ENCODE data around the gene THSD4. TPM values are rescaled to one million over a fixed set of nuclear protein-coding genes. Genes with fewer than 3 reads are reported as not detected.

THSD4 gene
- total and polyA plus RNA-seq, 2 donors (not counting 1 experiment from before 2014, with no cell fraction given) = 43.1 to 95.5 TPM

DNA sequence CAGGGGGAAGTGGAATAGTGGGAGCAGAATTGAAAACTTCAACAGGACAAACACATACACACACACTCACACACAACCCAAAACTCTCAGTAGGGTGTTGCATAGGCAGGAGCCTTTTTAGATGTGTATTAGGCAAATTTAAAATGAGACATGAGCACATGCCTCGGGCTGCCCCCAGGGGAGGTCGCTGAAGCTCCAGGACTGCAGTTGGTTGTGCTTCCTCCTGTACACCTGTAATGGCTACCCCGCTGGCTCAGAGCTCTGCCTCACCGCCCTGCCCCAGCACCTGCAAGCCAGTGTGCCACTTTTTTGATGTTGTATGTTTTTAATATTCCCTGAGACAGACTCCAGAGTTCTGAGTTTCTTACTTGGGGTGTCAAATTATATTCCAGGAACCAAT, 391.7 kb downstream of the THSD4 start:
- no peaks in the 10 kb centered on the region for H3K36me3 ChIP-seq (ENCODE audit: control insufficient read depth, insufficient read depth, low read length)
- H3K4me3 ChIP-seq (replicated peaks in 1 of 4; ENCODE audit: control extremely low read depth in 1 of 4, insufficient read depth in 1 of 4, low read depth in 3 of 4, low read length in 4 of 4) = no peak overlapping the region
- no peak overlapping the region for H3K27ac ChIP-seq (ENCODE audit: insufficient read depth, low read length)
- H4K20me1 ChIP-seq (ENCODE audit: control insufficient read depth, extremely low read depth, insufficient read depth, low read length) = no peaks in the 10 kb centered on the region
- DNase-seq (ENCODE audit: low read depth in 2 of 2) = no peak
- TF ChIP-seq, protein P1, sequence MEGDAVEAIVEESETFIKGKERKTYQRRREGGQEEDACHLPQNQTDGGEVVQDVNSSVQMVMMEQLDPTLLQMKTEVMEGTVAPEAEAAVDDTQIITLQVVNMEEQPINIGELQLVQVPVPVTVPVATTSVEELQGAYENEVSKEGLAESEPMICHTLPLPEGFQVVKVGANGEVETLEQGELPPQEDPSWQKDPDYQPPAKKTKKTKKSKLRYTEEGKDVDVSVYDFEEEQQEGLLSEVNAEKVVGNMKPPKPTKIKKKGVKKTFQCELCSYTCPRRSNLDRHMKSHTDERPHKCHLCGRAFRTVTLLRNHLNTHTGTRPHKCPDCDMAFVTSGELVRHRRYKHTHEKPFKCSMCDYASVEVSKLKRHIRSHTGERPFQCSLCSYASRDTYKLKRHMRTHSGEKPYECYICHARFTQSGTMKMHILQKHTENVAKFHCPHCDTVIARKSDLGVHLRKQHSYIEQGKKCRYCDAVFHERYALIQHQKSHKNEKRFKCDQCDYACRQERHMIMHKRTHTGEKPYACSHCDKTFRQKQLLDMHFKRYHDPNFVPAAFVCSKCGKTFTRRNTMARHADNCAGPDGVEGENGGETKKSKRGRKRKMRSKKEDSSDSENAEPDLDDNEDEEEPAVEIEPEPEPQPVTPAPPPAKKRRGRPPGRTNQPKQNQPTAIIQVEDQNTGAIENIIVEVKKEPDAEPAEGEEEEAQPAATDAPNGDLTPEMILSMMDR (conservative IDR thresholded peaks at IDR 0.05 in 1 of 2, IDR thresholded peaks at IDR 0.05 in 1 of 2; ENCODE audit: low read depth in 1 of 2, low read length in 2 of 2) = no peak
- no peak for TF ChIP-seq EZH2 (IDR thresholded peaks at IDR 0.05; ENCODE audit: low read length, missing control alignments)
- no peaks in the 10 kb centered on the region for H3K27me3 ChIP-seq (ENCODE audit: control insufficient read depth, insufficient read depth, low read length)
- no peak overlapping the region for H3K4me2 ChIP-seq (ENCODE audit: extremely low read depth, insufficient read depth, low read length)
- H3K4me1 ChIP-seq (ENCODE audit: control insufficient read depth, extremely low read depth, insufficient read depth, low read length) = no peaks in the 10 kb centered on the region
- no peak overlapping the region for H3K9ac ChIP-seq (ENCODE audit: insufficient read depth, low read length)
- no peak overlapping the region for H2AFZ ChIP-seq (ENCODE audit: low read length)
- no peaks in the 10 kb centered on the region for H3K9me3 ChIP-seq (ENCODE audit: control insufficient read depth, insufficient read depth, low read depth, low read length)
- H3K79me2 ChIP-seq (ENCODE audit: control insufficient read depth, insufficient read depth, low read length) = no peaks in the 10 kb centered on the region

DNA sequence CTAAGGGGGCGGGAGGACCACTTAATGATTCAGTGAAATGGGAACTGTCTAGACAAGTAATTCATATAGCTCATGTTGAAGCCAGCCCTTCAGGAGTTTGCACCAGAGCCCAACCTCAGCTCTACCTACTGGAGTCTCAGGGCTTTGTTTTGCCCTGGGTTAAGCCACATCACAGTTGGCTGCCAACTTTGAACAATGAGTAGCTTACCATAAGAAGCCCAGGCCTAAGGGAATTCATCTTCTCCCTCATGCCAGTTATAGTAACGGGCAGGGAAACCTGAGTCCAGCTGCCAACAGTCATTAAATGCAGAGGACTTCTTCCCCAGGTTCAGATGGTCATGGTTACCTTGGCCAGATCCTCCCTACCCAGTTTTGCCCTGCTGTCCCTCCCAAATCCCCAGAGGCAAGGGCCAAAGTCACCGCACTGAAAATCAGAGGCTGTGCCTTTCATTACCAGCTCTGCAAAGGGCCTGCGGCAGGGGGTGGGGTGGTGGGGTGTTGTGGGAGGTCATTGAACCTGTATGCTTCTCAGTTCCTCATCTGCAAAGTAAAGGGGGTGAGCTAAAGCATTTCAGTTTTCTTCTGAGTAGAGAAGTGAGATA, 392.9 kb downstream of the THSD4 start:
- Histone ChIP-seq H3K27me3 (ENCODE audit: control insufficient read depth, insufficient read depth, low read length) (no peaks in the 10 kb centered on the region), H4K20me1 (ENCODE audit: control insufficient read depth, extremely low read depth, insufficient read depth, low read length) (no peaks in the 10 kb centered on the region), H2AFZ (ENCODE audit: low read length) (no peak overlapping the region), H3K36me3 (ENCODE audit: control insufficient read depth, insufficient read depth, low read length) (no peaks in the 10 kb centered on the region), H3K9me3 (ENCODE audit: control insufficient read depth, insufficient read depth, low read depth, low read length) (no peaks in the 10 kb centered on the region), H3K79me2 (ENCODE audit: control insufficient read depth, insufficient read depth, low read length) (no peaks in the 10 kb centered on the region), H3K27ac (ENCODE audit: insufficient read depth, low read length) (no peak overlapping the region), H3K4me3 (replicated peaks in 1 of 4; ENCODE audit: control extremely low read depth in 1 of 4, insufficient read depth in 1 of 4, low read depth in 3 of 4, low read length in 4 of 4) (no peak overlapping the region), H3K4me2 (ENCODE audit: extremely low read depth, insufficient read depth, low read length) (no peak overlapping the region), H3K4me1 (ENCODE audit: control insufficient read depth, extremely low read depth, insufficient read depth, low read length) (no peaks in the 10 kb centered on the region), H3K9ac (ENCODE audit: insufficient read depth, low read length) (no peak overlapping the region)
- DNase-seq (ENCODE audit: low read depth in 2 of 2) = no peak
- TF ChIP-seq, protein P1 (conservative IDR thresholded peaks at IDR 0.05 in 1 of 2, IDR thresholded peaks at IDR 0.05 in 1 of 2; ENCODE audit: low read depth in 1 of 2, low read length in 2 of 2) = no peak
- no peak for TF ChIP-seq EZH2 (IDR thresholded peaks at IDR 0.05; ENCODE audit: low read length, missing control alignments)

DNA sequence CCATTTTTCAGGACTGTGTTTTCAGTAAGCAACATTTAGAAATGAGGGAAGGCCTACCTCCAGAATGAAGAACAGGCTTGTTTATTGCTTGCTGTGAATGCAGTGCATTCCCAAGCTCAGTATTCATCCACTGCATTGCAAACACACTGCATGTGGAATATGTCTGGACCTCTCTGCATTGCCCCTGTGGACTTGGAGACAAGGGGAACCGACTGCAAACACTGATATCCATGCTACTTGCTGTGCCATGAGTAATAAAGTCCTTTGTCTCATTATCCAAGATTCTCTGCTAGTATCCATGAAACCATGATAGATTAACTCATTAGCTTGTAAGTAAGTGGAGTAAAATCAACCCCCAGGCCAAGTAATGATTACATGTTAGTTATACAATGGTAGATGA, 393.9 kb downstream of the THSD4 start:
- Histone ChIP-seq H3K9ac (ENCODE audit: insufficient read depth, low read length) (no peak overlapping the region), H3K9me3 (ENCODE audit: control insufficient read depth, insufficient read depth, low read depth, low read length) (no peaks in the 10 kb centered on the region), H3K4me3 (replicated peaks in 1 of 4; ENCODE audit: control extremely low read depth in 1 of 4, insufficient read depth in 1 of 4, low read depth in 3 of 4, low read length in 4 of 4) (no peak overlapping the region), H3K27ac (ENCODE audit: insufficient read depth, low read length) (no peak overlapping the region), H3K79me2 (ENCODE audit: control insufficient read depth, insufficient read depth, low read length) (no peaks in the 10 kb centered on the region), H3K4me1 (ENCODE audit: control insufficient read depth, extremely low read depth, insufficient read depth, low read length) (no peaks in the 10 kb centered on the region), H3K36me3 (ENCODE audit: control insufficient read depth, insufficient read depth, low read length) (no peaks in the 10 kb centered on the region), H2AFZ (ENCODE audit: low read length) (no peak overlapping the region), H3K27me3 (ENCODE audit: control insufficient read depth, insufficient read depth, low read length) (no peaks in the 10 kb centered on the region), H3K4me2 (ENCODE audit: extremely low read depth, insufficient read depth, low read length) (no peak overlapping the region), H4K20me1 (ENCODE audit: control insufficient read depth, extremely low read depth, insufficient read depth, low read length) (no peaks in the 10 kb centered on the region)
- TF ChIP-seq EZH2 (IDR thresholded peaks at IDR 0.05; ENCODE audit: low read length, missing control alignments) = no peak
- TF ChIP-seq, protein P1 (conservative IDR thresholded peaks at IDR 0.05 in 1 of 2, IDR thresholded peaks at IDR 0.05 in 1 of 2; ENCODE audit: low read depth in 1 of 2, low read length in 2 of 2) = no peak
- DNase-seq (ENCODE audit: low read depth in 2 of 2) = no peak

All from fibroblast of lung (primary cell).